HL-60 (cell line): ENCODE measurements around the gene HOXA7.

ENCODE experiments used
- DNase-seq, 2 experiments: peaks; one replicate each; pipeline ENCODE4 v3.0.0-alpha.2; 2010 to 2020; ENCODE audit warnings: low read depth in 1 of 2, low spot score in 1 of 2
- H3K27ac ChIP-seq: fragments of 250-450 bp; sonication (Bioruptor Pico); replicated peaks from 2 replicates; pipeline ENCODE4 v1.5.1; 2020; ENCODE audit warnings: mild to moderate bottlenecking, moderate library complexity
- H3K27me3 ChIP-seq: fragments of 250-450 bp; sonication (Bioruptor Pico); 2 replicates; pipeline ENCODE4 v1.5.1; 2021; ENCODE audit warnings: mild to moderate bottlenecking, moderate library complexity; ENCODE audit not compliant: insufficient read depth, poor library complexity, severe bottlenecking
- H3K4me3 ChIP-seq: replicated peaks from 2 replicates; pipeline ENCODE4 v1.5.1; 2011; ENCODE audit warnings: mild to moderate bottlenecking, control low read depth, low read length; ENCODE audit not compliant: insufficient read depth
- GABPA ChIP-seq: IDR thresholded peaks from 2 replicates; pipeline ENCODE4 v1.6.1; 2012; ENCODE audit warnings: low read depth
- POLR2AphosphoS5 ChIP-seq: IDR thresholded peaks from 2 replicates; pipeline ENCODE4 v1.6.1; 2012; ENCODE audit warnings: low read depth
- SPI1 ChIP-seq: IDR thresholded peaks from 2 replicates; pipeline ENCODE4 v1.6.1; 2012; ENCODE audit warnings: low read depth, mild to moderate bottlenecking, borderline replicate concordance
- TF ChIP-seq, protein P1 (sequence below): IDR thresholded peaks from 2 replicates; pipeline ENCODE4 v1.6.1; 2012; ENCODE audit warnings: low read depth; ENCODE audit not compliant: insufficient replicate concordance
- TF ChIP-seq, protein P2 (sequence below): IDR thresholded peaks from one replicate; pipeline ENCODE4 v1.5.1; 2011; ENCODE audit warnings: low read length, control low read depth, inconsistent platforms; ENCODE audit not compliant: insufficient read depth

The HOXA7 gene

DNA sequence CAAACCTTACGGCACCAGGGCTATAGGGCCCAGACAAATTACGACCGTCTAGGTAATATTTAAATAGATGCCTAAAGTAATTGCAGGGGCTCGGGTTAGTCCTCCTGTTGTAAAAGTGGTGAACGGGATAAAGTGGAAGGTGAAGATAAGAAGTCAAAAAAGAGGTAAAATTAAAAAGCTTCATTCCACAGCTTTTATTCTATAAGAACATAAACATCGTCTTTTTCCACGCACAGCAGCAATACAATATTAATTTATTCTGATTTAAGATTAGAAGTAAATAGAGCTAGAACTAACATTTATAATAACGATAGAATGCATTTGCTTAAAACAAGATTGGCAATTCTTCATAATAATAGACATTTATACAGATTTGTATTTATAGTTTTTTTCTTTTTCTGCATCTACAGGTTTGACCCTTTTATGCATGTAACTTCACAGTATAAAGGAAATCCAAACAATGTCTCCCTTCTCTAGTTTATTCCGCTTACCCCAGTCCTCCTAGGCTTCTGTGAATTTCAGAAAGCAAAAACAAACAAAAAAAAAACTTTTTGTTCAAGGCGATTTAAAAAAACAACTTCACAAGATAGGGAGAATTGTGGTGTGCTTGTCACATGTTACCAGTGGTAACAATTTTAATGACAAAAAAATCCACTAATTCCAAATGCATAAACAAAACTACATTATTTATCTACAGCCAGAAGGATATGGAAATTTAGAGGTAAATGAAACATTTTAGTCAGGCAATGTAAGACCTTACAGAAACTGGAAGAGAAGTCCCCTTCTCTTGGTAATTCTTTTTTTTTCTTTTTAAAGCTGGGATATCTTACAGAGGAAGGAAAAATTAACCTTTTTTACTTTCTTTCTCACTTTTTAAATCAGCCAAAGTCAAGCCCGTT is 14.2 kb upstream of the HOXA7 start:
- no peak overlapping the region for H3K27ac ChIP-seq
- peaks cover 88% of the 10 kb centered on the region for H3K27me3 ChIP-seq
- no peak for DNase-seq
- H3K4me3 ChIP-seq, result no peak overlapping the region
- TF ChIP-seq, protein P1, sequence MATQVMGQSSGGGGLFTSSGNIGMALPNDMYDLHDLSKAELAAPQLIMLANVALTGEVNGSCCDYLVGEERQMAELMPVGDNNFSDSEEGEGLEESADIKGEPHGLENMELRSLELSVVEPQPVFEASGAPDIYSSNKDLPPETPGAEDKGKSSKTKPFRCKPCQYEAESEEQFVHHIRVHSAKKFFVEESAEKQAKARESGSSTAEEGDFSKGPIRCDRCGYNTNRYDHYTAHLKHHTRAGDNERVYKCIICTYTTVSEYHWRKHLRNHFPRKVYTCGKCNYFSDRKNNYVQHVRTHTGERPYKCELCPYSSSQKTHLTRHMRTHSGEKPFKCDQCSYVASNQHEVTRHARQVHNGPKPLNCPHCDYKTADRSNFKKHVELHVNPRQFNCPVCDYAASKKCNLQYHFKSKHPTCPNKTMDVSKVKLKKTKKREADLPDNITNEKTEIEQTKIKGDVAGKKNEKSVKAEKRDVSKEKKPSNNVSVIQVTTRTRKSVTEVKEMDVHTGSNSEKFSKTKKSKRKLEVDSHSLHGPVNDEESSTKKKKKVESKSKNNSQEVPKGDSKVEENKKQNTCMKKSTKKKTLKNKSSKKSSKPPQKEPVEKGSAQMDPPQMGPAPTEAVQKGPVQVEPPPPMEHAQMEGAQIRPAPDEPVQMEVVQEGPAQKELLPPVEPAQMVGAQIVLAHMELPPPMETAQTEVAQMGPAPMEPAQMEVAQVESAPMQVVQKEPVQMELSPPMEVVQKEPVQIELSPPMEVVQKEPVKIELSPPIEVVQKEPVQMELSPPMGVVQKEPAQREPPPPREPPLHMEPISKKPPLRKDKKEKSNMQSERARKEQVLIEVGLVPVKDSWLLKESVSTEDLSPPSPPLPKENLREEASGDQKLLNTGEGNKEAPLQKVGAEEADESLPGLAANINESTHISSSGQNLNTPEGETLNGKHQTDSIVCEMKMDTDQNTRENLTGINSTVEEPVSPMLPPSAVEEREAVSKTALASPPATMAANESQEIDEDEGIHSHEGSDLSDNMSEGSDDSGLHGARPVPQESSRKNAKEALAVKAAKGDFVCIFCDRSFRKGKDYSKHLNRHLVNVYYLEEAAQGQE, result no peak
- no peak for TF ChIP-seq POLR2AphosphoS5
- no peak for TF ChIP-seq SPI1
- TF ChIP-seq, protein P2, sequence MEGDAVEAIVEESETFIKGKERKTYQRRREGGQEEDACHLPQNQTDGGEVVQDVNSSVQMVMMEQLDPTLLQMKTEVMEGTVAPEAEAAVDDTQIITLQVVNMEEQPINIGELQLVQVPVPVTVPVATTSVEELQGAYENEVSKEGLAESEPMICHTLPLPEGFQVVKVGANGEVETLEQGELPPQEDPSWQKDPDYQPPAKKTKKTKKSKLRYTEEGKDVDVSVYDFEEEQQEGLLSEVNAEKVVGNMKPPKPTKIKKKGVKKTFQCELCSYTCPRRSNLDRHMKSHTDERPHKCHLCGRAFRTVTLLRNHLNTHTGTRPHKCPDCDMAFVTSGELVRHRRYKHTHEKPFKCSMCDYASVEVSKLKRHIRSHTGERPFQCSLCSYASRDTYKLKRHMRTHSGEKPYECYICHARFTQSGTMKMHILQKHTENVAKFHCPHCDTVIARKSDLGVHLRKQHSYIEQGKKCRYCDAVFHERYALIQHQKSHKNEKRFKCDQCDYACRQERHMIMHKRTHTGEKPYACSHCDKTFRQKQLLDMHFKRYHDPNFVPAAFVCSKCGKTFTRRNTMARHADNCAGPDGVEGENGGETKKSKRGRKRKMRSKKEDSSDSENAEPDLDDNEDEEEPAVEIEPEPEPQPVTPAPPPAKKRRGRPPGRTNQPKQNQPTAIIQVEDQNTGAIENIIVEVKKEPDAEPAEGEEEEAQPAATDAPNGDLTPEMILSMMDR, result no peak
- no peak for TF ChIP-seq GABPA

DNA sequence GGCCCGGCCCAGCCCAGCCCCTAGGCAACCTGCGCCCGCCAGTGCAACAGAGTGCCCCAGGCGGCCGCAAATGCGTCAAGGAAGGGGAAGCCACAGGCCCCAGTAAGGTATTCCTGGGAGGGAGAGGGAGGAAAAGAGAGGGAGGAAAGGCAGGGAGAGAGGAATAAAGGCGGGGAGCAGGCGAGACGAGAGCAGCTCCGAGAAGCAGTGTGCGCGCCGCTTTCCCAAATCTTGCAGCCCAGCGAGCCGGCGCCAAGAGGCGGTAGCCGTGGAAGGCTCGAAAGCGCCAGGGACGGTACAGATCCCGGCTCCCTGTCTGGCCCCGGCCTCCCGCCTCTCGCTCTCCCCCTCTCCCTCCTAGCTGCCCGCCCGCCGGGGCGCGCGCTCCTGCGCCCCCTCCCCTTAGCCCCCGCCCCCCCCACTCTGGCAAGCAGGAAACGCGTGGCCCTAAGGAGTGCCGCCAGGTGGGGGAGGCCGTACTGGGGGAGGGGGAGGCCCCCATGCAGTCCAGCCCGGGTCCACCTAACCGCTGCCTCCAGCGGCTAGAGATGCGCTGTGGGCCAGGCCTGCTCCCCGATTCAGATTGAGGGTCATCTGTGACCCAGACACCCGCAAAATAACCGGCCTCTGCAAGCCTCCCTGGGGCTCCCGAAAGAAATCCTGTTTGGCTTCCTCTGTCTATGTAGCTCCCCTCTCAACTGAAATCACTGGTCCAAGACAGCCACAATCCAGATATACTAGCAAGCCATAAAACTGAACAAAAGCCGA is 13.4 kb upstream of the HOXA7 start:
- no peak overlapping the region for H3K27ac ChIP-seq
- H3K4me3 ChIP-seq, result no peak overlapping the region
- TF ChIP-seq POLR2AphosphoS5 (no peak), SPI1 (no peak), GABPA (no peak)
- TF ChIP-seq, protein P2, result no peak
- TF ChIP-seq, protein P1, result no peak
- no peak for DNase-seq
- H3K27me3 ChIP-seq, result peaks cover 88% of the 10 kb centered on the region

DNA sequence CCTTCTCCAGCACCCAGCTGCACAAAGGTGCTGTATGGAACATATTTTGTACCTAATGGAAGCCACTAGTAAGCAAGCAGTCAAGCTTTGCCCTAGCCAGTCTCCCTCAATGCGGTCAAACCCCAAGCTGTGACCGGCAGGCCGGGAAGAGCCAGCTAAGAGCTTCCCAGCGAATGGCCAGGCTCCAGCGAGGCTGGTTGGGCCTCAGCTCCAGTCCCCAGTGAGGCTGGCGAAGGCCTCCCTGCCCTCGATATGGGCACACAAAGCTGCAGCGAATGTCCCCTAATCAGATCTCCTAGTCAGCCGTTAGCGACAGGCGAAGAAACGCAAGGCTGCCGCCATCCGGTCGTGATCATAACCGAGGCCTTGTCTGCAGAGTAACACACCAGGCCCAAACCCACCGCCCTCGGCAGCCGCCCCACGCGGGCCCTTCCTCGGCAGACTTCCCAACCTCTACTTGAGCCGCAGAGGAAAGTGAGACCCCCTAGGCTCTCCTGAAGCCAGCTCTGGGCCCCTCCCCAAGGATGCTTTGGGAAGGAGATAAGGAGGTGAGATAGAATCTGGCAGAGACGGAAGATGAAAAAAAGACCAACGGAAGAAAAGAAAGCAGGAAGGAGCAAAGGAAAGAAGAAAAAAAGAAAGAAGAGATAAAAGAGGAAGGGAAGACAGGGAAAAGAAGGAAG is 11.9 kb upstream of the HOXA7 start:
- peaks cover 88% of the 10 kb centered on the region for H3K27me3 ChIP-seq
- TF ChIP-seq, protein P2, result no peak
- TF ChIP-seq GABPA (no peak), POLR2AphosphoS5 (no peak), SPI1 (no peak)
- TF ChIP-seq, protein P1, result no peak
- no peak overlapping the region for H3K4me3 ChIP-seq
- no peak overlapping the region for H3K27ac ChIP-seq
- no peak for DNase-seq
